MCF 10A (cell line): ENCODE data around the gene CANX. TPM values are rescaled to one million over a fixed set of nuclear protein-coding genes. Genes with fewer than 3 reads are reported as not detected.

ENCODE experiments used
- BruUV-seq: library from RNA; stranded (reverse); fragments of 400-500 nt; replicated peaks from 2 replicates; lab custom pipeline; 2021; lab: Mats Ljungman, UMichigan
- CTCF ChIA-PET: fragments of 300-600 bp; sonication (Branson Sonifier 250); formaldehyde crosslinking; extraction: SDS; loops from one replicate; lab custom pipeline; 2021; ENCODE audit warnings: antibody characterized with exemption, inconsistent platforms; lab: Yijun Ruan, JAX
- POLR2A ChIA-PET: fragments of 300-600, 350-650 bp; sonication (Branson Sonifier 250); formaldehyde crosslinking; extraction: SDS; loops from one replicate; lab custom pipeline; 2020; ENCODE audit warnings: antibody characterized with exemption, inconsistent platforms; lab: Yijun Ruan, JAX
- DNase-seq: peaks from one replicate; pipeline ENCODE4 v3.0.0-alpha.2; 2018; ENCODE audit not compliant: unreplicated experiment
- H3K27ac Mint-ChIP-seq: one replicate; pipeline ENCODE4 v1.8.0; 2022; ENCODE audit warnings: mild to moderate bottlenecking, low read depth, mixed read lengths; ENCODE audit not compliant: unreplicated experiment
- H3K27me3 Mint-ChIP-seq: one replicate; pipeline ENCODE4 v1.8.0; 2022; ENCODE audit warnings: mixed read lengths; ENCODE audit not compliant: insufficient read depth, unreplicated experiment
- H3K36me3 Mint-ChIP-seq: one replicate; pipeline ENCODE4 v1.8.0; 2022; ENCODE audit warnings: mild to moderate bottlenecking, moderate library complexity, mixed read lengths; ENCODE audit not compliant: insufficient read depth, unreplicated experiment
- H3K4me1 Mint-ChIP-seq: one replicate; pipeline ENCODE4 v1.8.0; 2022; ENCODE audit warnings: mixed read lengths; ENCODE audit not compliant: insufficient read depth, unreplicated experiment
- H3K4me3 Mint-ChIP-seq: one replicate; pipeline ENCODE4 v1.8.0; 2022; ENCODE audit warnings: mild to moderate bottlenecking, moderate library complexity, mixed read lengths; ENCODE audit not compliant: unreplicated experiment
- H3K9me3 Mint-ChIP-seq: one replicate; pipeline ENCODE4 v1.8.0; 2022; ENCODE audit warnings: mixed read lengths; ENCODE audit not compliant: unreplicated experiment
- CTCF ChIP-seq: fragments of 200-600 bp; IDR thresholded peaks from one replicate; pipeline ENCODE4 v1.8.0; 2022; ENCODE audit warnings: antibody characterized with exemption, mild to moderate bottlenecking; ENCODE audit not compliant: unreplicated experiment
- intact Hi-C: fragments of 100-400 bp; cut with micrococcal nuclease; formaldehyde crosslinking; loops from 2 replicates; pipeline ENCODE4 v1.14.1; 2022
- total RNA-seq: library from RNA; stranded (reverse); gene quantifications from 2 replicates; pipeline ENCODE4 v1.2.3, GENCODE V29; 2022

Gene CANX
- total RNA-seq, 1 experiment from 2014 or later = 1,781 TPM

- H3K36me3 Mint-ChIP-seq = peaks cover 84% of the 10 kb centered on the region
- intact Hi-C loops = no loop called here
- no peaks in the 10 kb centered on the region for H3K9me3 Mint-ChIP-seq
- H3K4me1 Mint-ChIP-seq = no peaks in the 10 kb centered on the region
- H3K27me3 Mint-ChIP-seq = no peaks in the 10 kb centered on the region
- no peak overlapping the region for H3K4me3 Mint-ChIP-seq
- ChIA-PET POLR2A (interaction anchor here (0.5 to 1.4 kb wide), 5 partner anchors 10 to 151 kb away, joined by 3 to 7 read pairs (median 3); no protein-coding TSS in a partner anchor), CTCF (interaction anchor here (2.9 to 3.1 kb wide), 2 partner anchors 13 to 19 kb away, joined by 7 to 19 read pairs; no protein-coding TSS in a partner anchor)
- no peak overlapping the region for H3K27ac Mint-ChIP-seq
- DNase-seq = no peak
- TF ChIP-seq CTCF = no peak
- BruUV-seq = TSS peak; percentile 4
Measured at GRCh38 chr5:179776411-179776938, 77.7 kb downstream of the CANX start.

- CTCF ChIA-PET = interaction anchor here (0.6 to 3.1 kb wide), 5 partner anchors 14 to 123 kb away, joined by 3 to 19 read pairs (median 5); no protein-coding TSS in a partner anchor
- POLR2A ChIA-PET = interaction anchor here (1.2 to 2.0 kb wide), 5 partner anchors 9 to 45 kb away, joined by 3 to 7 read pairs (median 5); no protein-coding TSS in a partner anchor
- peaks cover 74% of the 10 kb centered on the region for H3K36me3 Mint-ChIP-seq
- BruUV-seq = no TSS peak
- intact Hi-C loops = no loop called here
- H3K4me3 Mint-ChIP-seq = no peak overlapping the region
- peak overlapping the region; percentile 79 for H3K27ac Mint-ChIP-seq
- no peak for TF ChIP-seq CTCF
- H3K9me3 Mint-ChIP-seq = no peaks in the 10 kb centered on the region
- H3K4me1 Mint-ChIP-seq = no peaks in the 10 kb centered on the region
- no peak for DNase-seq
- no peaks in the 10 kb centered on the region for H3K27me3 Mint-ChIP-seq
Measured at GRCh38 chr5:179777456-179777855, 78.7 kb downstream of the CANX start.

GRCh38 chr5:179777909-179778308, 79.1 kb downstream of the CANX start:
- BruUV-seq = no TSS peak
- no peaks in the 10 kb centered on the region for H3K27me3 Mint-ChIP-seq
- no peaks in the 10 kb centered on the region for H3K4me1 Mint-ChIP-seq
- H3K27ac Mint-ChIP-seq = peak overlapping the region; percentile 79
- no peaks in the 10 kb centered on the region for H3K9me3 Mint-ChIP-seq
- TF ChIP-seq CTCF = no peak
- peaks cover 70% of the 10 kb centered on the region for H3K36me3 Mint-ChIP-seq
- no peak for DNase-seq
- H3K4me3 Mint-ChIP-seq = no peak overlapping the region
- intact Hi-C loops = no loop called here
- ChIA-PET CTCF (interaction anchor here (0.6 to 3.1 kb wide), 6 partner anchors 8 to 20 kb away, joined by 3 to 19 read pairs (median 5); no protein-coding TSS in a partner anchor), POLR2A (interaction anchor here (1.0 to 2.0 kb wide), 4 partner anchors 11 to 46 kb away, joined by 3 to 5 read pairs (median 3); no protein-coding TSS in a partner anchor)

- no peak for TF ChIP-seq CTCF
- Mint-ChIP-seq H3K27me3 (no peaks in the 10 kb centered on the region), H3K27ac (no peak overlapping the region), H3K4me1 (no peaks in the 10 kb centered on the region), H3K36me3 (peaks cover 63% of the 10 kb centered on the region), H3K9me3 (no peaks in the 10 kb centered on the region), H3K4me3 (no peak overlapping the region)
- no TSS peak for BruUV-seq
- CTCF ChIA-PET = interaction anchor here (1.0 to 3.1 kb wide), 2 partner anchors 9 to 15 kb away, joined by 3 to 19 read pairs; no protein-coding TSS in a partner anchor
- intact Hi-C loops = no loop called here
- no peak for DNase-seq
- POLR2A ChIA-PET = interaction anchor here (1.0 to 2.0 kb wide), 3 partner anchors 11 to 16 kb away, joined by 3 to 5 read pairs (median 3); no protein-coding TSS in a partner anchor
Measured at GRCh38 chr5:179778591-179778990, 79.8 kb downstream of the CANX start.
